ENCODE measurements around the gene ERC1.

ERC1 gene

DNA sequence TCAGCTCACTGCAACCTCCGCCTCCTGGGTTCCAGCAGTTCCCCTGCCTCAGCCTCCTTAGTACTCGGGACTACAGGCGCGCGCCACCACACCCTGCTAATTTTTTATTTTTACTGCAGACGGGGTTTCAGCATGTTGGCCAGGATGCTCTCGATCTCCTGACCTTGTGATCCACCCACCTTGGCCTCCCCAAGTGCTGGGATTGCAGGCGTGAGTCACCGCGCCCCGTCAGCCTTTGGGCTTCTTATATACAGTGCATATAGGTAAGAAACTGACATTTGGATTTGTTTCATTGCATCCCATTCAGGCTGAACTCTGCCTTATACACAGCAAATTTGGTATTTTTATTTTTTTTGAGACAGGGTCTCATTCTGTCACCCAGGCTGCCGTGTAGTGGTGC, 176.8 kb downstream of the ERC1 start:
- no peak for DNase-seq (ENCODE audit: low read depth in 1 of 2, low spot score in 1 of 2)
- no peak overlapping the region for H3K4me3 ChIP-seq (replicated peaks; ENCODE audit: insufficient read depth, low read length)
- TF ChIP-seq GABPA (IDR thresholded peaks at IDR 0.05; ENCODE audit: low read depth): no peak
- TF ChIP-seq, protein P1, sequence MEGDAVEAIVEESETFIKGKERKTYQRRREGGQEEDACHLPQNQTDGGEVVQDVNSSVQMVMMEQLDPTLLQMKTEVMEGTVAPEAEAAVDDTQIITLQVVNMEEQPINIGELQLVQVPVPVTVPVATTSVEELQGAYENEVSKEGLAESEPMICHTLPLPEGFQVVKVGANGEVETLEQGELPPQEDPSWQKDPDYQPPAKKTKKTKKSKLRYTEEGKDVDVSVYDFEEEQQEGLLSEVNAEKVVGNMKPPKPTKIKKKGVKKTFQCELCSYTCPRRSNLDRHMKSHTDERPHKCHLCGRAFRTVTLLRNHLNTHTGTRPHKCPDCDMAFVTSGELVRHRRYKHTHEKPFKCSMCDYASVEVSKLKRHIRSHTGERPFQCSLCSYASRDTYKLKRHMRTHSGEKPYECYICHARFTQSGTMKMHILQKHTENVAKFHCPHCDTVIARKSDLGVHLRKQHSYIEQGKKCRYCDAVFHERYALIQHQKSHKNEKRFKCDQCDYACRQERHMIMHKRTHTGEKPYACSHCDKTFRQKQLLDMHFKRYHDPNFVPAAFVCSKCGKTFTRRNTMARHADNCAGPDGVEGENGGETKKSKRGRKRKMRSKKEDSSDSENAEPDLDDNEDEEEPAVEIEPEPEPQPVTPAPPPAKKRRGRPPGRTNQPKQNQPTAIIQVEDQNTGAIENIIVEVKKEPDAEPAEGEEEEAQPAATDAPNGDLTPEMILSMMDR (IDR thresholded peaks at IDR 0.05; ENCODE audit: insufficient read depth, low read length): no peak
- TF ChIP-seq POLR2AphosphoS5 (IDR thresholded peaks at IDR 0.05; ENCODE audit: low read depth): no peak
- TF ChIP-seq REST (IDR thresholded peaks at IDR 0.05; ENCODE audit: insufficient replicate concordance, low read depth): no peak
- no peak for TF ChIP-seq SPI1 (IDR thresholded peaks at IDR 0.05; ENCODE audit: borderline replicate concordance, low read depth)
- no peaks in the 10 kb centered on the region for H3K27me3 ChIP-seq (ENCODE audit: insufficient read depth, poor library complexity, severe bottlenecking)
- no peak overlapping the region for H3K27ac ChIP-seq (replicated peaks)

GRCh38 chr12:1170411-1170810, 179.4 kb downstream of the ERC1 start:
- TF ChIP-seq, protein P1 (IDR thresholded peaks at IDR 0.05; ENCODE audit: insufficient read depth, low read length): no peak
- Histone ChIP-seq H3K27me3 (ENCODE audit: insufficient read depth, poor library complexity, severe bottlenecking) (no peaks in the 10 kb centered on the region), H3K27ac (replicated peaks) (no peak overlapping the region), H3K4me3 (replicated peaks; ENCODE audit: insufficient read depth, low read length) (no peak overlapping the region)
- DNase-seq (ENCODE audit: low read depth in 1 of 2, low spot score in 1 of 2): no peak

- Histone ChIP-seq H3K27ac (replicated peaks) (no peak overlapping the region), H3K27me3 (ENCODE audit: insufficient read depth, poor library complexity, severe bottlenecking) (no peaks in the 10 kb centered on the region), H3K4me3 (replicated peaks; ENCODE audit: insufficient read depth, low read length) (no peak overlapping the region)
- no peak for TF ChIP-seq GABPA (IDR thresholded peaks at IDR 0.05; ENCODE audit: low read depth)
- TF ChIP-seq REST (IDR thresholded peaks at IDR 0.05; ENCODE audit: insufficient replicate concordance, low read depth): no peak
- TF ChIP-seq, protein P1 (IDR thresholded peaks at IDR 0.05; ENCODE audit: insufficient read depth, low read length): no peak
- no peak for TF ChIP-seq POLR2AphosphoS5 (IDR thresholded peaks at IDR 0.05; ENCODE audit: low read depth)
- DNase-seq (ENCODE audit: low read depth in 1 of 2, low spot score in 1 of 2): no peak
Measured at GRCh38 chr12:1171657-1172408, 180.8 kb downstream of the ERC1 start.
